Measurements from ENCODE around the gene SRSF9.
A peak's percentile ranks its signal among the peaks of the same experiment; 100 is the strongest.
"Not testable (repeated sequence)": the region's sequence is repeated elsewhere in the genome, so short reads cannot be mapped to it uniquely, and the experiment has no call there.

Gene SRSF9

DNA sequence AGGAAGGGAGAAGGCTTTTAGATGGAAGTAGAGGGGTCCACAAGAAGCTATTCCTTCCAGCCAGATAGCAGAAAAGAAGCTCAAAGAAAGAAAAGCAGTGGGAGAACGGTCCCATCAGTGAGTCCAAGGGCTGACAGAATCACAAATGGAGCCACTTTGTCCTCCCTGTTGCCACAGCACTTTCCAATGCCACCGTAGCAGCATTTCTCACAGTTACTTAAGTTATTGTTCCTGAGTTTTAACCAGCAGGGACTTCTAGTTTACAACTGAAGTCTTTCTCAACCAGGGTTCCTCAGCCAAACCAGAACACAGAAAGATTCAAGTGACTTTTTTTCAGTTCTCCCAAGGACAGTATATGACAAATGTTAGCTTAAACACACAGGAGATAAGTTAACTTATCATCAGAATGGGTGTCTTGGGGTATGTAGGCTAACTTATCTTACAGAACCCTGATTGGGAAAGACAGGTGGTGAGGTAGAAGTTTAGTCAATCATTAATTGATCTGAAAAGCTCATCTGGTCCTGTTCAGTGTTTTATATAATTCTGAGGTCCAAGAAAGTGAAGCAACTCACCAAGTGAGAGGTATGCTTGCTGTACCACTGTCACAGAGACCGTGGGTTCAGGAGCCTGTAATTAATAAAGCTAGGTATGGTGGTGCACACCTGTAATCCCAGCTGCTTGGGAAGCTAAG lies 16.3 kb downstream of the SRSF9 start:
- no peak for DNase-seq (ENCODE audit: low read depth in 2 of 2, low spot score in 1 of 2)

DNA sequence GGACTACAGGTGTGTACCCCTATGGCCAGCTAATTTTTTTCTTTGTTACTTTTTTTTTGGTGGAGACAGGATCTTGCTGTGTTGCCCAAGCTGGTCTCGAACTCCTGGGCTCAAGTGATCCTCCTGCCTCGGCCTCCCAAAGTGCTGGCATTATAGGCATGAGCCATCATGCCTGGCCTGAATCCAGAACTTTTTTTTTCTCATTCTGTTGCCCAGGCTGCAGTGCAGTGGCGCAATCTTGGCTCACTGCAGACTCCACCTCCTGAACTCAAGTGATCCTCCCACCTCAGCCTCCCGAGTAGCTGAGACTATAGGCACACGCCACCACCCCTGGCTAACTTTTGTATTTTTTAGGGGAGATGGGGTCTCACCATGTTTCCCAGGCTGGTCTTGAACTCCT lies 17.0 kb downstream of the SRSF9 start:
- not testable (repeated sequence) for DNase-seq (ENCODE audit: low read depth in 2 of 2, low spot score in 1 of 2)

DNA sequence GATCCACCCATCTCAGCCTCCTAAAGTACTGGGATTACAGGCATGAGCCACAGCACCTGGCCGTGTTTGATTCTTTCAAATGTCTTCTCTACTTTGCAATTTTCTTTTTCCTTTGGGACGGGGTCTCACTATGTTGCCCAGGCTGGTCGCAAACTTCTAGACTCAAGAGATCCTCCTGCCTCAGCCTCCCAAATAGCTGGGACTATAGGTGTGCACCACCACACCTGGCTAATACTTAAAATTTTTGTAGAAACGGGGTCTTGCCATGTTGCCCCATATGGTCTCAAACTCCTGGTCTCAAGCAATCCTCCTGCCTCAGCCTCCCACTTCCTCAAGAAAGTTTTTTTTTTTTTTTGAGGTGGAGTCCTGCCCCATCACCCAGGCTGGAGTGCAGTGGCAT lies 21.6 kb downstream of the SRSF9 start:
- no peak for DNase-seq (ENCODE audit: low read depth in 2 of 2, low spot score in 1 of 2)

DNA sequence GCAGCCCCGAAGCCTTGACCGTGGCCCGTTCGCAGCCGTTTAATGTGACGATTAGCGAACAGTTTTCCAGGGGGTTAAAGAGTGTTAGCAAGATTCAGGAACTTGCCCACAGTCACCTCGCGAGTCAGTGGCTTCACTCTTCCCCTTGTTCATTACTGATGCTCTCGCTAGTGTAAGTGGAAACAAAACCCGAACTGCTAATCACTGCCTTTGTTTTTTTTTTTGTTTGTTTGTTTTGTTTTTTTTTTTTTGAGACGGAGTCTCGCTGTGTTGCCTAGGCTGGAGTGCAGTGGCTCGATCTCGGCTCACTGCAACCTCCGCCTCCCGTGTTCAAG lies 22.7 kb downstream of the SRSF9 start:
- not testable (repeated sequence) for DNase-seq (ENCODE audit: low read depth in 2 of 2, low spot score in 1 of 2)

DNA sequence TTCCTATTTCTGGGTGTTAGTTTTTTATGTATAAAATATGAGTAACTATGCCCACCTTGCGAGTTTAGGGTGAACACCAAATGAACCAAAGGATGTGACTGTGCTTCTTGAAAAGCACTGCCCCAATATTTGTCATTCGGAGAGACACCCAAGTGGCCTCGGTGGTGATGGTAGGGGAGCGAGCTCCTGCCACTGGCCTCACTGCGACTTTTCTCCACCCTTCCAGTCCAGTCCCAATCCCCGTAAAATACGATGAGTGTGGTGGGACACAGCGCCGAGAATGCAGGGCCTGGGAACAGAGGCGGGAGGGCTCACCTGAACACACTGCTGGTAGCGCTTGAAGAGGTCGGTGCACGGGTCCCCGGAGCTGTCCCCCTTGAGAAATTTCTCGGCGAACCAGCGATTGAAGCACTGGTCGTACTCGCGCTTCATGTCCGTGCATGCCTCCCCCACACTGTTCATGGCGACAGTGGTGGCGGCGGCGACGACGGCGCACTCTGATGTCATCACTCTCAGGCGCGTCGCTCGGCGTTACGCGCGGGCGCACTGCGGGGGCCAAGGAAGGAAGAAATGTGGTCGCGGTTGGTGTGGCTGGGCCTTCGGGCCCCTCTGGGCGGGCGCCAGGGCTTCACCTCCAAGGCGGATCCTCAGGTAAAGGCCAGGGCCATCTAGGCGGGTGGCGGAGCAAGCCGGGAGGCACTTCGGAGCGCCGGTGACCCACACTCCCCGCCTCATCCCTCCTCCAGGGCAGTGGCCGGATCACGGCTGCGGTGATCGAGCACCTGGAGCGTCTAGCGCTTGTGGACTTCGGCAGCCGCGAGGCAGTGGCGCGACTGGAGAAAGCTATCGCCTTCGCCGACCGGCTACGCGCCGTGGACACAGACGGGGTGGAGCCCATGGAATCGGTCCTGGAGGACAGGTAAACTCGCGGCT lies 23.4 kb downstream of the SRSF9 start, which contains the start of the genes GATC and TRIAP1:
Gene GATC (plus strand): TSS at position 534 of the 933 bp plus-strand sequence. CDS start 37 bp downstream, at position 571.
Gene TRIAP1 (minus strand): TSS at position 474 of the 933 bp plus-strand sequence. CDS start 12 bp downstream, at position 462.
- peak; percentile 75 to 78 for DNase-seq (ENCODE audit: low read depth in 2 of 2, low spot score in 1 of 2)

DNA sequence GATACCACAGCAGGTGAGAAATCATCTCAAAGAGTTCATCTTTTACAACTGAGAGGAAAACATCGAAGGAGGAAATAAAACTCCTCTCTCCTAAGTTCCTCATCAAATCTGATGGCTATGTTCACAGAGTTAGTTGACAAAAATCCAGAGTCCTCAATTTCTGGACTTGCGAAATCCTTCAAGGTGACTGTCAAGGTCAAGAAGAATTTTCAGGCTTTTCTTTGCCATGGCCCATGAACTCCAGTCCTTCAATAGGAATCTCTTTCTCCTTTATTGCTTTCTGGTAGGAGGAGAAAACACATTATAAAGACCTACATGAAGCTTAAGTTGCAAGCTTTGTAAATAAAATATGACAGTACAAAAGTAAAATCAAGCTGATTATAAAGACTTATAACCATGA lies 24.9 kb downstream of the SRSF9 start:
- DNase-seq (ENCODE audit: low read depth in 2 of 2, low spot score in 1 of 2) = no peak

DNA sequence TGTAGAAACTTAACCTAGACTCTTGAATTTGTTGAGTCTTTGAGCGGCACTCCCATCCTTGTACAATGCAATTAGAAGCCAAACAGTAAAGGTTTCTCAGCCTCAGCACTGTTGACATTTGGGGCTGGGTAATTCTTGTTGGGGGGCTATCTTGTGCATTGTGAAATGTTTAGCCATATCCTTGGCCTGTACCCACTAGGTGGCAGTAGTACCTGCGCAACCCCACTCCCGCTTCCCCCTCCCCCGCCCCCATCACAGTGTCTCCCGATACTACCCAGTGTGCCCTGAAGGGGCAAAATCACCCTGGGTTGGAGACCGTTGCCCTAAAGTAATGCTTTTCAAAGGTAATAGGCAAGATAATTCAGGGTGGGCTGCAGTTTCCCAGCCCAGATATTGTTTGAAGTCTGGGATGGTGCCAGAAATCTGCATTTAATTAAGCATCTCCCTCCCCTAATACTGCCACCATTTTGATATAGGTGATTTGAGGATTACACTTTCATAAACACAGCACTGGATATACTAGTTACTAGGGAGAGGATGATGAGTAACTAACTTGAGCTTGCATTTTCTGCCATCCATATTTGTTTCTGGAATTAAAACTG lies 29.8 kb downstream of the SRSF9 start:
- peak; percentile 43 to 54 for DNase-seq (ENCODE audit: low read depth in 2 of 2, low spot score in 1 of 2)

DNA sequence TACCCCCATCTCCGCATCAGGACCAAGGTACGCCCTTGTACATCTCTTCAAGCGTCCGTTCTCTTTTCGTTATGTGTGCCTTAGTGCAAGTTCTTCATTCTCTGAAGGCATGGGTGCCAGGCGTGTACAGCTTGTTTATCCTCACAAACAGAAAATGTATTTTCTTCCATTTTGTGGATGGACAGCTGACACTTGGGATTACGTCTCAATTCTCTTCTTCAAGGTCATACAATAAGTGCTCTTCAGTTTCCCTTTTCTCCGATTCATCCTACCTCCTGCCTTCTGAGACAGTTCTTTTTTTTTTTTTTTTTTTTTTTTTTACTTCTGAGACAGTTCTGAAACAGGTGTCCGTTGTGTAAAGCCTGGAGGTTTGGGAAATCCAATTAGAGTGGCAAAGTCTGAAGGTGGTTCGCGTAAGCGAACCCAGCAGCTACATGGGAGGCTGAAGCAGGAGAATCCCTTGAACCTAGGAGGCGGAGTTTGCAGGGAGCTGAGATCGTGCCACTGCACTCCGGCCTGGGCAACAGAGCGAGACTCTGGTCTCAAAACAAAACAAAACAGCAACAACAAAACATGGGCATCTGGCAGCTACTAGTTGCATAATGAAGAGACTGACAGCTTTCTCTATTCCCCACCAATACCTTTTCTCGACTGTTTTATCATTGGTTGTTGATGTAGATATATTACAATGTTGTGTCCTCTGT lies 30.9 kb downstream of the SRSF9 start:
- no peak for DNase-seq (ENCODE audit: low read depth in 2 of 2, low spot score in 1 of 2)

DNA sequence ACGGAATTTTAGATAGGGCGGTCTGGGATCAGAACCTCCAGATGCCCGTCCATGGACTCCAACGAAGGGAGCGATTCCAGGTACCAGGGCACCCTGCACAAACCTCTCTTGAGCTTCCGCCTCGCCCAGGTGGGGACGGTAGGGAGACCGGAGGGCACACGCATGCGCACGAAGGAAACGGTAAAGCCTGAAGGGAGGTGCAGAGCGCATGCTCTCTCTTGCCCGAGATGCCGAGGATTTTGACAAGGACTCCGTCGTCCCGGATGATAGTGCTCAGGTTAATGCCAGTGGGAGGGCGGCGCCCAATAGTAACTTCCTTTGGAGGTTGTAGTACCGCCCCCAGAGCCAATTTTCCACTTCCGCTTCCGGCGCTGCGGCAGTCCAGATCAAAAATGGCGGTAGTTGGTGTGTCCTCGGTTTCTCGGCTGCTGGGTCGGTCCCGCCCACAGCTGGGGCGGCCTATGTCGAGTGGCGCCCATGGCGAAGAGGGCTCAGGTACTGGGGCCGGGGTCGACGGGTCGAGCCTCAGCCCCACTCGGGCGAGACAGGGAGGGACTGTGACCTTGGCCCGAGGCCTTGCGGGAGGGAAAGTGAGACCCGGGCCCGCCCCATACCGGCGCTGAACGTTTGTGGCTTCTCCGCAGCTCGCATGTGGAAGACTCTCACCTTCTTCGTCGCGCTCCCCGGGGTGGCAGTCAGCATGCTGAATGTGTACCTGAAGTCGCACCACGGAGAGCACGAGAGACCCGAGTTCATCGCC lies 31.6 kb downstream of the SRSF9 start, which contains the start of gene COX6A1:
Gene COX6A1 (plus strand): TSS at position 379 of the 760 bp plus-strand sequence. CDS start 14 bp downstream, at position 393.
- DNase-seq (ENCODE audit: low read depth in 2 of 2, low spot score in 1 of 2) = peak; percentile 95

DNA sequence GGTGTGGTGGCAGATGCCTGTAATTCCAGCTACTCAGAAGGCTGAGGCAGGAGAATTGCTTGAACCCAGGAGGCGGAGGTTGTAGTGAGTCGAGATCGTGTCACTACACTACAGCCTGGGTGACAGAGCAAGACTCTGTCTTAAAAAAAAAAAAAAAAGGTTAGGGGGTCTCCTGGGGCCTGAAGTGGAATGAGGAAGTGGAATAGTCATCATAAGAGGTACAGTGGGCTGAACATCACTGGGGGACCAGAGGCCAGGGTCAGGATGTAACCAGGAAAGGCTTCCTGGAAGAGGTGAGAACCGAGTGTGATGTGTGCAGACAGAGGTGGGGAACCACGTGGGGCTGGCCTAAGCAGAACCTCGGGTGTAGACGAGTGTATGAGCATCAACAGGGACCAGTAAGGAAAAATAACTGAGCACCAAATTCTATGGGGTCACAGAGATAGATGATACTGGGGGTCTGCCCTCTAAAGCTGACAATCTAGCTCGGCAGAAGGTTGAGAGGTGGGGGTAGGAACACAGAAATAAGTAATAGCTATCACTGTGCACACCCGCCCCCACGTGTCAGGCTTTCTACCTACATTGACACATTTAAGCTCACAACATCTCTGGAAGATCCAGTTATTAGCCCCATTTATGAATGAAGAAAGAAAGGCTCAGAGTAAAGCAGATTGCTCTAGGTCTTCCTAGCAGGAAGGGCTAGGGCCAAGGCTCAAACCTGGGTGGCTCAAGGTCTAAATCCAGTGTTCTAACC lies 36.6 kb downstream of the SRSF9 start:
- DNase-seq (ENCODE audit: low read depth in 2 of 2, low spot score in 1 of 2) = no peak

DNA sequence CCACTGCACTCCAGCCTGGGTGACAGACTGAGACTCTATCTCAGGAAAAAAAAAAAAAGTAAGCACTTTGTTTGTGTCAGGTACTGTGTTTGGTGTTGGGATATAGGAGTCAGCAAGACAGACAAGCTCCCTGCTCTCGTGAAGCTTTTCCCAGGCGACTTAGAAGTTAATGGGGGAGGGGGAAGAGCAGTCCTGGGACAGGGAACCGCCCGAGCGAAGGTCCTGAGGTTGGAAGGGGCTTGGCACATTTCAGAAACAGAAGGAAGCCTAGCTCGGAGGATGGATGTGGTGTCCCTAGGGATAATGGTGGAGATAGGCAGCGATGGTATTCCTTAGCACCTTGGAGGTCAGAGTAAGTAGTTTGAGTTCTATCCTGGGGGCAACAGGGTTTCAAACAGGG lies 40.2 kb downstream of the SRSF9 start:
- DNase-seq (ENCODE audit: low read depth in 2 of 2, low spot score in 1 of 2) = no peak

DNA sequence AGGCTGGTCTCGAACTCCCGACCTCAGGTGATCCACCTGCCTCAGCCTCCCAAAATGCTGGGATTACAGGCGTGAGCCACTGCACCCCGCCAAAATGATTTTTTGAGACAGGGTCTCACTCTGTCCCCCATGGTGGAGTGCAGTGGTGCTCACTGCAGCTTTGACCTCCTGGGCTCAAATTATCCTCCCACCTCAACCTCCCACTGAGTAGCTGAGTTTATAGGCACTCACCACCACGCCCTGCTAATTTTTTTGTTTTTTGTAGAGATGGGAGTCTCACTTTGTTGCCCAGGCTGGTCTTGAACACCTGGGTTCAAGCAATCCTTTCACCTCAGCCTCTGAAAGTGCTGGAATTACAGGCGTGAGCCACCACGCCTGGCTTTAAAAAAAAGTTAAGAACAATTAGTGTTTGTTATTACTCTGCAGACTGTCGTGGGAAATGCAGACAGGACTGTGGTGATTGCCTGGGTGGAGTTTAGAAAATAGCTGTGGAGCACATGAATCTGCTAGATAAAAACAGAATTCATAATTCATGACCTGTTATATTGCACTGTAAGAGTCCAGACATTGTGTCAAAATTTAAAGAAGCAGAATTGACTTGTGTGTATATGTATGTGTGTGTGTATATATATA lies 40.8 kb downstream of the SRSF9 start:
- no peak for DNase-seq (ENCODE audit: low read depth in 2 of 2, low spot score in 1 of 2)

DNA sequence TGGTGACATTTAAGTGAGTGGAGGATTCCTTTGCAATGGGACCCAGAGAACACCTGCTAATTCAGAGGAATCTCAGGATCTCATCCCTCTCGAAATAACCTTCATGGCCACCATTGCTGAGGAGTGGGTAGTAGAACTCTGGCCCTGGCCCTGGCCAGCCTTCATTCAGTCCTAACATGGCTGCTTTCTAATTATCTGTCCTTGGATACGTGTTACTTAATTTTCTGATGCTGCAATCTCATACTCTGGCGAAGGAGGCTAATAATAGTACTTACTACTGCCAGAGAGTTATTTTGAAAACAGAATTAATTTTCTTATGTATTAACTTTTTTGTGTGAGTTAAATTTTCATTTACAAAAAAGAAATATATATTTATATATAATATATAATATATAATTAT lies 43.8 kb downstream of the SRSF9 start:
- no peak for DNase-seq (ENCODE audit: low read depth in 2 of 2, low spot score in 1 of 2)

DNA sequence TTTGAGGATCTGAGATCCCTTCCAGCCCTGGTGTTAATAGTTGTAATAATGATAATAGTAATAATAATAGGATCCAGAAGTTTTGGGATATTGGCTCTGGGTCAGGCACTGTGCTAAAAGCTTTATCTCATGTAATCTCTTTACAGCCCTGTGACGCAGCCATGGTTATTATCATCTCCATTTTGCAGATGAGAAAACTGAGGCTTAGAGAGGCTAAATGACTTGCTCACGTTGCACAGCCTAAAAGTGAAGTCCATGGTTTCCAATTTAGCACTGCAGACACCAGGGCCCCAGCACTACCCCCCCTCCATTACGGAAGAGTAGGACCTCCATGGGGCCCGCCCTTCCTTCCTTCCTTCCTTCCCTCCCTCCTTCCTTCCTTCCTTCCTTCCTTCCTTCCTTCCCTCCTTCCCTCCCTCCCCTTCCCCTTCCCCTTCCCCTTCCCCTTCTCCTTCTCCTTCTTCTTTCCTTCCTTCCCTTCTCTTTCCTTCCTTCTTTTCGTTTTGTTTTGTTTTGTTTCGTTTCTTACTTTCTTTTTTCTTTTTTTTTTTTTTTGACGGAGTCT lies 46.6 kb downstream of the SRSF9 start:
- DNase-seq (ENCODE audit: low read depth in 2 of 2, low spot score in 1 of 2) = no peak

DNA sequence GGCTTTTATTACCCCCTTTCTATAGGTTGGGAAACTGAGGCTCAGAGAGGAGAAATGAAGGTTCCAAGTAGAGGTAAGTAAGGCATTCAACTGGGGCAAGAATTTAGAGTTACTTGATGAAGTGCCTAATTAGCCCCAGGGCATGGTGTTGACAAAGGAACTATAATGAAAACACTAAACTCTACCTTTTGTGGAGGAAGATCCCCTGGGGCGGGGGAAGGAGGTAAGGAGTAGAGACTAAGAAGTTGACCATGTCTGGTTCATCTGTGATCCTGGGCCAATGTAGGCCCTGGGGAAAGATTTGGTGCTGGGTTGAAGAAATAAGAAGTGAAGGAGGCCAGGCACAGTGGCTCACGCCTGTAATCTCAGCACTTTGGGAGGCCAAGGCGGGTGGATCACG lies 47.8 kb downstream of the SRSF9 start:
- no peak for DNase-seq (ENCODE audit: low read depth in 2 of 2, low spot score in 1 of 2)

DNA sequence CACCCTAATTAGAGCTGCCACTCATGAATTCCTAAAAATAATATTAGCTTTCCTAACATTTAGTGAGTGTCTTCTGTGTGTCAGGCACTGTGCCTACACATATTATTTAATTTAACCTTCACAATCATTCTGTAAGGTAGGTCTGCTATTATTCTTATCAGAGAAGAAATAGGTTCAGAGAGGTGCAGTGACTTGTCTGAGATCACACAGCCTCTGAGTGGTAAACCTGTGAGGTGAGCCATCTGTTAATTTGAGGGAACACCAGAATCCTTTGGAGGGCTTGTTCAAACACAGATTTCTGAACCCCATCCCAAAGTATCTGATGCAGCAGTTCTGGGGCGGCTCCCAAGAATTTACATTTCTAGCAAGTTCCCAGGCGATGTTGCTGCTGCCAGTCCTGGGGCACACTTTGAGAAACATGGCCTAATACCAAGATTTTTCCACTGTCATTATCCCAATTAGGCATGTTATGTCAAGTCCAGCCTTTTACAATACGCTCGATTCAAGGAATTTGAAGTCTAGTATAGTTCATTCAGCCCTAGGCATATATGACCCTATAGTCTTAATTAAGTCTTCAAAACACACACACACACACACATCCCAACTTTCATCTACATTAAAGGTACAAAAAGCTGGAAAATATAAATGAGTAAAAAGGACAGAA lies 51.5 kb downstream of the SRSF9 start:
- DNase-seq (ENCODE audit: low read depth in 2 of 2, low spot score in 1 of 2) = no peak

DNA sequence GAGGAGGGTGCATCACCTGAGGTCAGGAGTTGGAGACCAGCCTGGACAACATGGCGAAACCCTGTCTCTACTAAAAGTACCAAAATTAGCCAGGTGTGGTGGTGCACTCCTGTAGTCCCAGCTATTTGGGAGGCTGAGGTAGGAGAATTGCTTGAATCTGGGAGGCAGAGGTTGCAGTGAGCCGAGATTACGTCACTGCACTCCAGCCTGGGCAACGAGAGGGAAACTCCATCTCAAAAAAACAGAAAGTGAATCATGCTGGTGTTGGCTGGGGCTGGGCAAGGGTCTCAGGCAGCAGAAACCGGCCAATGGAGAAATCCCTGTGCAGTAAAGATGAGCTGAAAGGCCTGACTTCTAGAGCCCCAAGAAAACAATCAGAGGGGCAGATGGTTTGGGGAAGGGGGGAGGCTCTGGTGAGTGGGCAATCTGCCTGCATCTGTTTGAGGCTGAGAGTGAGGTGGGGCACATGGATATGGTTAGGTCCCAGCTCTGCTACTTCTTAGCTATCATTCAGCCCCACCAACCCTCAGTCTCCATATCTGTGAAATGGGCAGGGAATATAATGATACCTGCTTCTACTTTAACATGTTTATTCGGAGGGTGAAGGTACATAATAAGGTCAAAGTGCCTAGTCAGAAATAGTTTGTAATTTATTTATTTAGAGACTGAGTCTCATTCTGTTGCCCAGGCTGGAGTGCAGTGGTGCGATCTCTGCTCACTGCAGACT lies 52.9 kb downstream of the SRSF9 start:
- no peak for DNase-seq (ENCODE audit: low read depth in 2 of 2, low spot score in 1 of 2)
